KMS-11 (cell line): ENCODE results near the gene SPATA6L.

Source experiments
- H2AFZ ChIP-seq: fragments of 200-600 bp; sonication (generic); 2 replicates; pipeline ENCODE4 v1.6.1; 2016; ENCODE audit warnings: antibody characterized with exemption, mixed run types, low read depth
- H3K27ac ChIP-seq: fragments of 200-600 bp; sonication (generic); 2 replicates; pipeline ENCODE4 v1.6.1; 2016; ENCODE audit warnings: mild to moderate bottlenecking, mixed run types
- H3K27me3 ChIP-seq: fragments of 200-600 bp; sonication (generic); 2 replicates; pipeline ENCODE4 v1.6.1; 2017; ENCODE audit warnings: mild to moderate bottlenecking, low read depth, mixed run types, moderate library complexity; ENCODE audit not compliant: insufficient read depth
- H3K36me3 ChIP-seq: fragments of 200-600 bp; sonication (generic); 2 replicates; pipeline ENCODE4 v1.6.1; 2017; ENCODE audit warnings: mild to moderate bottlenecking, mixed run types; ENCODE audit not compliant: insufficient read depth
- H3K4me1 ChIP-seq: fragments of 200-600 bp; sonication (generic); 2 replicates; pipeline ENCODE4 v1.6.1; 2016; ENCODE audit warnings: mild to moderate bottlenecking, low read depth, mixed run types; ENCODE audit not compliant: poor library complexity, severe bottlenecking
- H3K4me2 ChIP-seq: fragments of 200-600 bp; sonication (generic); 2 replicates; pipeline ENCODE4 v1.7.0; 2016; ENCODE audit warnings: mild to moderate bottlenecking, mixed run types
- H3K4me3 ChIP-seq: fragments of 200-600 bp; sonication (generic); IDR thresholded peaks from 2 replicates; pipeline ENCODE4 v1.6.1; 2017; ENCODE audit warnings: low read depth, low read length, mixed read lengths; ENCODE audit not compliant: insufficient read depth
- H3K79me2 ChIP-seq: fragments of 200-600 bp; sonication (generic); 2 replicates; pipeline ENCODE4 v1.6.1; 2016; ENCODE audit warnings: low read depth, mixed run types; ENCODE audit not compliant: insufficient read depth
- H3K9ac ChIP-seq: fragments of 200-600 bp; sonication (generic); 2 replicates; pipeline ENCODE4 v1.6.1; 2016; ENCODE audit warnings: mild to moderate bottlenecking, mixed run types
- H4K20me1 ChIP-seq: fragments of 200-600 bp; sonication (generic); 2 replicates; pipeline ENCODE4 v1.6.1; 2016; ENCODE audit warnings: mild to moderate bottlenecking, mixed run types; ENCODE audit not compliant: insufficient read depth
- TF ChIP-seq, protein P1 (sequence below): fragments of 200-600 bp; sonication (generic); conservative IDR thresholded peaks from 2 replicates; pipeline ENCODE4 v1.6.1; 2017; ENCODE audit warnings: low read depth, mild to moderate bottlenecking, antibody characterized with exemption, low read length, moderate library complexity, mixed read lengths

The SPATA6L gene

DNA sequence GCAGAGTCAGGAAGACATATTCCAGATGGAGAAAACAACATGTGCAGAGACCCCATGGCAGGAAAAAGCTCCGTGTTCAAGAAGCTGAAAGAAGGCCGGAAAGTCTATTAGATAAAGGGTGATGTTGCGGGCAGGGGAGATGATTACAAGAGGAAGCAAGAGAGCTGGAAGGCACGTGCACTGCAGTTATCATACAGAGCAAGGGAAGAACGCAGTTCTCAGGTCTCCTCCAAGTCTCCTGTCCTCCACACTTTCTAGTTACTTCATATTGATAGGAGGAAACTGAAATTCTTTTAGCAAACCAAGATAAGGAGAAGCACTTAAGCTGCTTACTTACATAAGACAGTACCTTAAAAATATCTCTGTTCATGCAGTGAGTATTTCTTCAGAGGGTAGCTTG is 62.5 kb downstream of the SPATA6L start:
- Histone ChIP-seq H3K4me3 (no peak overlapping the region), H3K9ac (no peak overlapping the region), H3K27ac (no peak overlapping the region), H4K20me1 (no peaks in the 10 kb centered on the region), H3K79me2 (no peaks in the 10 kb centered on the region), H3K27me3 (no peaks in the 10 kb centered on the region), H3K36me3 (no peaks in the 10 kb centered on the region), H3K4me1 (no peaks in the 10 kb centered on the region), H2AFZ (no peak overlapping the region), H3K4me2 (no peak overlapping the region)
- TF ChIP-seq, protein P1, sequence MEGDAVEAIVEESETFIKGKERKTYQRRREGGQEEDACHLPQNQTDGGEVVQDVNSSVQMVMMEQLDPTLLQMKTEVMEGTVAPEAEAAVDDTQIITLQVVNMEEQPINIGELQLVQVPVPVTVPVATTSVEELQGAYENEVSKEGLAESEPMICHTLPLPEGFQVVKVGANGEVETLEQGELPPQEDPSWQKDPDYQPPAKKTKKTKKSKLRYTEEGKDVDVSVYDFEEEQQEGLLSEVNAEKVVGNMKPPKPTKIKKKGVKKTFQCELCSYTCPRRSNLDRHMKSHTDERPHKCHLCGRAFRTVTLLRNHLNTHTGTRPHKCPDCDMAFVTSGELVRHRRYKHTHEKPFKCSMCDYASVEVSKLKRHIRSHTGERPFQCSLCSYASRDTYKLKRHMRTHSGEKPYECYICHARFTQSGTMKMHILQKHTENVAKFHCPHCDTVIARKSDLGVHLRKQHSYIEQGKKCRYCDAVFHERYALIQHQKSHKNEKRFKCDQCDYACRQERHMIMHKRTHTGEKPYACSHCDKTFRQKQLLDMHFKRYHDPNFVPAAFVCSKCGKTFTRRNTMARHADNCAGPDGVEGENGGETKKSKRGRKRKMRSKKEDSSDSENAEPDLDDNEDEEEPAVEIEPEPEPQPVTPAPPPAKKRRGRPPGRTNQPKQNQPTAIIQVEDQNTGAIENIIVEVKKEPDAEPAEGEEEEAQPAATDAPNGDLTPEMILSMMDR, result no peak

DNA sequence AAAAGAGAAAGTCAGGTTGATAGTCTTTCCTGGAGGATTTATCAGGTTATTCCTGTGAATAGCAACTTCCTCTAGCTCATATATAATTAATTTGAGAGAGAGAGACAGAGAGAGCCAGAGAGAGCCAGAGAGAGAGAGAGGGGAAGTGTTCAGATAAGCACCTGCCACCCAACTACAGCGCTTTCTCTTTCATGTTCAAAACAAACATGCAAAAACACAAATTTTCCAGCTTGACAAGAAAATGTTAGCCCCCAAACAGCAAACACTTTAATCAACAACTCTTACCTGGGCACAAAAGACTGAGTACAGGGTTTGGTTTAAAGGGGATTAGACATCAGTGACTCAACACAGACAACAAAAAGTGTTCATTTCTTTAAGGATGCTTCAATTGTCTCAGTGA is 65.9 kb downstream of the SPATA6L start:
- Histone ChIP-seq H3K79me2 (no peaks in the 10 kb centered on the region), H3K36me3 (no peaks in the 10 kb centered on the region), H2AFZ (no peak overlapping the region), H4K20me1 (no peaks in the 10 kb centered on the region), H3K4me3 (no peak overlapping the region), H3K27ac (no peak overlapping the region), H3K9ac (no peak overlapping the region), H3K27me3 (no peaks in the 10 kb centered on the region), H3K4me2 (no peak overlapping the region), H3K4me1 (no peaks in the 10 kb centered on the region)
- TF ChIP-seq, protein P1, result no peak

DNA sequence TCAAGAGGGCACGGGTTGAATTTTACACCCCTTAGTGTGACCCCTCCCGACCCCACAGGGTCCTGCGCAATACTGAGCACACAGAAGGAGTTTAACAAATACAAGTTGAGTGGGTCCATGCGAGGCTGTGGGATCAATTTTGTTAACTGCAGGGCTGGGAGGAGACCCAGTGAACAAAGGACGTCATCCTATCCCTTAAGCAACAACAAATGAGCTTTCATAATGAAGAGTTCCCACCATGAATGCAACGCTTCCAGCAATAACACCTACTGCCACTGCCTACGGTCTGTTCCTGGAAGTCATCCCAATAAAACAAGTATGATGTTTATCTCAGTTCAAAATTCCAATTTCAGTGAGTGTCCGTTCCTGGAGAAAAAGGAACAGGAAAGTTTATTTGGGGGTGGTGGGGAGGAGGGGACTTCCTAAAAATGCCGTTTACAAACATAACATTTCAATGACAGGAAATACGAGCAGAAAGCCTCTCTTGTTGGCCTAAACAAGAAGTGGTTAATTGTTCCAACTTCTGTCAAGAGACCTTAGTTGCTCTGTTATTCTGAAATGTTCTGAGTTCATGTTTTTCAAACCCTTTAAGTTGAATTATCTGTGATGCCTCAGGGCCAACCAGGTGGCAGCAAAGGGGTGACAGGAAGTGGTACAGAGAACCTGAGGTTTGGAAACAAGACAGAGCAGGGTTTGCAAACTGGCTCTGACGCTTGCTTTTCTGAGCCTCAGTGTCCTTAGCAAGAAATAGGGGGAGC is 69.9 kb downstream of the SPATA6L start:
- Histone ChIP-seq H2AFZ (no peak overlapping the region), H3K4me1 (no peaks in the 10 kb centered on the region), H3K79me2 (no peaks in the 10 kb centered on the region)

DNA sequence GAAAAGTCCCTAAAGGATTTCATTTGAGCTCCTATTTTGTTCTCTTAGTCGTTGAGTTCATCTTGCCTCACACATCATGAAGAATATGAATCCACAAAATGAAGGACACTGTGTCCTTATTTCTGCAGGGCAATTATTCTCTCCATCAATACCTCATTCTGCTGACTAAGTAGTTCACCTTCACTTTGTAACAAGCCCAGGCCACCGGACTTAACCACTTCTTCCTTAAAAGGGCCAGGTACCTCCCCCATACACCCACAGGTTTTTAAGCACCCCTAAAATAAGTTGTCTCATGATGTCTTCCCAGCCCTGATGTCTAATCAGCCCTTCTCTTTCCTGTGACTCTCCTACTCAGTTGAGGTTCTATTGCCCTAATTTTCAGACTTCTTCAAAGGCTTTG is 71.3 kb downstream of the SPATA6L start:
- H4K20me1 ChIP-seq, result no peaks in the 10 kb centered on the region
- no peaks in the 10 kb centered on the region for H3K27me3 ChIP-seq
- H3K79me2 ChIP-seq, result no peaks in the 10 kb centered on the region
- H3K27ac ChIP-seq, result no peak overlapping the region
- no peak overlapping the region for H2AFZ ChIP-seq
- H3K36me3 ChIP-seq, result no peaks in the 10 kb centered on the region
- no peak overlapping the region for H3K4me2 ChIP-seq
- H3K9ac ChIP-seq, result no peak overlapping the region
- no peaks in the 10 kb centered on the region for H3K4me1 ChIP-seq
- TF ChIP-seq, protein P1, result no peak
- H3K4me3 ChIP-seq, result no peak overlapping the region

More for the DNA sequence above, 69.9 kb downstream of the SPATA6L start:
- no peak overlapping the region for H3K4me2 ChIP-seq
- TF ChIP-seq, protein P1, result no peak
- no peak overlapping the region for H3K9ac ChIP-seq
- H3K36me3 ChIP-seq, result no peaks in the 10 kb centered on the region
- H3K27me3 ChIP-seq, result no peaks in the 10 kb centered on the region
- H3K4me3 ChIP-seq, result no peak overlapping the region
- H3K27ac ChIP-seq, result no peak overlapping the region
- H4K20me1 ChIP-seq, result no peaks in the 10 kb centered on the region
